HG03354 (cell line): ENCODE measurements around the gene TBC1D16.

Experiments
- ATAC-seq: cut with Tn5 transposase; IDR thresholded peaks from one replicate; pipeline ENCODE4 v1.9.1; 2021; ENCODE audit warnings: mild to moderate bottlenecking; ENCODE audit not compliant: unreplicated experiment, poor library complexity, severe bottlenecking

TBC1D16 gene

GRCh38 chr17:80029258-80029974 is 6.3 kb downstream of the TBC1D16 start:
- ATAC-seq = no peak

GRCh38 chr17:80028030-80028429 is 7.6 kb downstream of the TBC1D16 start:
- ATAC-seq = no peak

GRCh38 chr17:80027043-80027435 is 8.6 kb downstream of the TBC1D16 start:
- ATAC-seq = no peak

DNA sequence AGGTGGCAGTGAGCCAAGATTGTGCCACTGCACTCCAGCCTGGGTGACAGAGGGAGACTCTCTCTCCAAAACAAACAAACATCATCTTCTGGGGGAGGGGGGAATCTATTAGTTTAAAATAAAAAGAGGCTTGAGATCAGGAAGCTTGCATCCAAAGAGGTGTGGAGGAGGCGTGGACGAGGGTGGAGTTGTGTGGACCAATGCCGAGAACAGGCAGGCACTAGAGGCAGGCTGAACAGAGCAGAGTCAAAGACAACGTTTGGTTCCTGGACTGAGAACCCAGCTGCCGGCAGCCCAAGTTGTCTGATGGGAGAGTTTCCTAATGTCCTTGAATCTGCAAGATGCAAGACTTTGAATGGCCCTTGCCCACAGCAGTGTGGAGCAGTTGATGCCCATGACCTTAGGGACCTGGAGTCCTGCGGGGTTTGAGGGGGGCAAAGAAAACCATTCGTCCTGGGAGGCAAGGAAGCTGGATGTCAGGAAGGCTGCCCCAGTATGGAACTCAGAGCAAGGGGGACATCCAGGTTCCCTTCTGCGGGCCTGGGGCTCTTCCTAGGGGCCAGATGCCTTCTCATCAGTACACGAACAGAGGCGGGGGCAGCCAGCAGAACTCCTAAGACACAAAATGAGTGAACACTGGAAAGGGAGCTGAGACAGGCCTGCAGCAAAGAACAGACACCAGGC is 9.2 kb downstream of the TBC1D16 start:
- ATAC-seq = no peak

- ATAC-seq = no peak
Observed at GRCh38 chr17:80025796-80026195, 9.9 kb downstream of the TBC1D16 start.

- ATAC-seq = no peak
Observed at GRCh38 chr17:80025140-80025539, 10.5 kb downstream of the TBC1D16 start.

DNA sequence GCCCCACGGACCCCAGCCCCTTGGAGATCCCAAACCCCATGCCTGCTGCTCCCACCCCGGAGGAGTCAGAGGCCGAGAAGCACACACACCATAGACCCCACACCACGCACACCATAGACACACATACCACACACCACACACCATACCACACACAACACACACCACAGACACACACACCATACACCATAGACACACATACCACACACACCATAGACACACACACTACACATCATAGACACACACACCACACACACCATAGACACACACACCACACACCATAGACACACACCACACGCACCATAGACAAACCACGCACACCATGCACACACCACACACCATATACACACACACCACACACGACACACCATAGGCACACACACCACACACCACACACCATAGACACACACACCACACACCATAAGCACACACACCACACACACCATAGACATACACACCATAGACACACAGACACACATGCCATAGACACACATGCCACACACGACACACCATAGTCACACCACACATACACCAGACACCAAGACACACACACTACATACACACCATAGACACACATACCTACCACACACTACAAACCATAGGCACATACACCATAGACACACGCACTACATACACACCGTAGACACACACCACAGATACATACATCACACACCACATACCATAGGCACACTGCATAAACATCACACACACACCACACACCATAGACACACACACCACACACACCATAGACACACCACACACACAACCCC is 11.3 kb downstream of the TBC1D16 start:
- ATAC-seq = no peak

- ATAC-seq = no peak
Observed at GRCh38 chr17:80023481-80024205, 12.0 kb downstream of the TBC1D16 start.

GRCh38 chr17:80021600-80021999 is 14.1 kb downstream of the TBC1D16 start:
- no peak for ATAC-seq

GRCh38 chr17:80018917-80019651 is 16.6 kb downstream of the TBC1D16 start:
- ATAC-seq = no peak

- no peak for ATAC-seq
Observed at GRCh38 chr17:80017226-80018010, 18.3 kb downstream of the TBC1D16 start.

DNA sequence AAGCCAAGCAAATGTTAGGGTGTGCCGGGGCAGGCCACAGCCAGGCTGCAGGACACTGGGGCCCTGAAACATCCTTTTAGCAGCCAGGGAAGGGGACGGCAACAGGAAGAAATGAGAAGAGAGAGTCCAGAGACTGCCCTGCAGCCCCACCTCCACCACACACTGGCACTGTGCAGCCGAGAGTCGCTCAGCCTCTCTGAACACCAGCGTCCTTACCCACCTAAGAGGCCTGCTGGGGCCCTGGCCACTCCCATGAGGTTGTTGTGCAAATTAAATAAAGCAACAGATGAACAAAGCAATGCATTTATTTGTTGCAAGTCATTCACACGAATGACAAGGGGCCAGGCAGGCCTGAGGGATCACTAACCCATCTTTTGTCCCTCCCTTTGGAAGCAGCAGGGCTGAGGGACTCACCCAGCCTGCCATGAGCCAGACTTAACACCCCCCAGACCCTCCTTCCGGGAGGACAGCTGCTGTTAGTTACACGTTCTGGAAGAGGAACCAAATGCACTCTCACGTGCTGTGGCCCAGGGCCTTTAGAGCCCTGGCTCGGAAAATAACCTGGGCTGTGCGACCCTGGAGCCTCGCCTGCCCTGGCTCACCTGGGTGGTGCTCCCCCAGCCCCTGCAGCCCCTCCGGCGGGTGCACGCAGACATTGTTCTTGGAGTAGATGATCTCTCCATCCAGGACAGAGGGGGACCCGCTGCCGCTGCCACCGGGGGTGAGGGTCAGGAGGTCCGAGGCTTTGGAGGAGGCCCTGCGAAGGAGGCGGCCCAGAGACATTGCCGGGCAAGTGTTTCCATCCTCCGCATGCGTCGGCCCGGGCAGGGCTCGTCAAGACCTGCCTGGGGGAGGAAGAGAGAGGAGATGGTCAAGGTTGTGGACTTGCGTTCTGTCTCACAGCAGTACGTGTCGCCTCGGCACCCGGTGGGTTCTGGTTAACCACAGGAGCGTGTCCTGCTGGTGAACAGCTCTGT is 22.6 kb downstream of the TBC1D16 start:
- no peak for ATAC-seq

GRCh38 chr17:80011989-80012555 is 23.6 kb downstream of the TBC1D16 start:
- no peak for ATAC-seq

DNA sequence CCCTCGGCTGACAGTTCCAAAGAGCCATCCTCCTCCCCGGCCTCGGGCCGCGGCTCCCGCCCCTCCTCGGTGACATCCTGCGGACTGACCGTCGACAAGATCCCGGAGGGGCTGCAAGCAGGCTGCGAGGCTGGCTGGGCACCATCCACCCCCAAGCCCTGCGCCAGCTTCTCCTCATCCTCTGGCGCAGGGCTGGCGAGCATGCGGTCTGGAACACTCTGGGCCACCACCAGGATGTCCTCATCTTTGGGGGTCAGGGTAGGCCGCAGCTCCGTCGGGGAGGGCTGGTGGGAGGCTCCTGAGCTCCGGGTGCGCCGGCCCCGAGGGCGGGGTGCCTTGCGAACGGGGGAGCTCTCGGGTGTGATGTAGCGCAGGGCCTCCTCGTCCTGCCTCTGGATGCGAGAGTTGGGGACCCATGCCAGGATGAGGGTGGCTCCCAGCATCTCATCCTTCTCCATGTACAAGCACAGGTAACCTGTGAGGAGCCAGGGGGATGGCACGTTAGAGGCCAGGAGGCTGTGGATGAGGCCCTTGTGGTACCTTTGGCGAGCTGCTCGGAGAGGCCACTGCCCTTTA is 25.3 kb downstream of the TBC1D16 start:
- ATAC-seq = no peak

DNA sequence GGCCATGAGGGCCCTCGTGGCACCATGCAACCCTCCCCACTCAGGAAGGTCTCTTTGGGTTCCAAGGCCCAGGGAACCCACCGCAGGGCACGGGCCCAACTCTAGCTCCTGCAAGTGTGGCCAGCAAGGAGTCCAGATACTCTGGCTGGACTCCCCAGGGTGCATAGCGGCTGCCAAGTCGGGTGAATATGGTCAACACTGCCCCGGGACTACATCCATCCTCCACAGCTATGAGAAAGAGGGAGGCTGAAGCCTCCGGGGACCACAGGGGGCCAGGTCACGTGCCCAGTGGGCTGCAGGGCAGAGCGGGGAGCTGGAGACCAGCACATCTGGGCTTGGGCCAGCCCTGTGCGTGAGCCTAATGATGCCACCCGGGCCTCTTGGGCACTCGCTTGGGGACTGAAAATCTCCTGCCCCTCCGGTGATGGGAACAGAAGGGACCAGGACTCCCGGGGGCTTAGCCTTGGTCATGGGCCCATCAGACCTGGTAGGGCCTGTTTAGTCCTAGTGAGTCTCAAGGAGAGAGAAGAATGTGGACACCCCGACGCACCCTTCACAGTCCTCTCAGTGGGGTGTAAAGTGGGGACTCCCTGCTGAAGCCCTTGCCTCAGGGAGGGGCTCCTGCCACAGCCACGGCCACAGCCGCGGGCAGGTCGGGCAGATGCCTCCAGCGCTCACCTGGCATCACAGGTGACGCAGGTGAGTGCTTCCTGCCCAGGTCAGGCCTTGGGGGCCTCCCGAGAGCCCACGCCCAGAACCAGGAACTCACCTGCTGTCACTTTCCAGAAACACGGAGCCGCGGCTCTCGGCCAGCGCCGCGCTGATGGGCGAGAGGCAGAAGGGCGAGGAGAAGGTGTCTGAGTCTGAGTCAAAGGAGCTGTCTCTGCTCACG is 26.0 kb downstream of the TBC1D16 start:
- no peak for ATAC-seq

DNA sequence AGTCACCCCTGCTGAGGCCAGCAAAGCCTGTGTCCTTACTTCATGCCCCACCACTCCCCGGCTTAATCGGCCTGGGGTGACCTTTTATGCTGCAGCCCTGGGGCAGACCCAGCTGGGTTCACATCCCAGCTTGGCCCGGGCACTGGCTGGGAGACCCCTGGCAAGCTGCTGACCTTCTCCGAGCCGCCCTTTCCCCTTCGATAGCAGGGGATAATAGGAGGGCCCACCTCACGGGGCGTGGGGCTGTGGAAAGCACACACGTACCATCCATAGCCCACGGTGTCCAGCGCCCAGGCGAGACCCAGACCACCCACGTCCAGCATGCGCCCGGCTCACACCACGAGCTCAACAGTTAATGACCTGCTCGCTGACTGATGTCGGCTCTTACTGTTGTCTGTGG is 26.8 kb downstream of the TBC1D16 start:
- no peak for ATAC-seq
